ENCODE results near the gene C1QTNF8.
A peak's percentile ranks its signal among the peaks of the same experiment; 100 is the strongest.

Gene C1QTNF8

GRCh38 chr16:1073566-1074378, 22.3 kb downstream of the C1QTNF8 start:
- no peak for DNase-seq

GRCh38 chr16:1073262-1073558, 22.8 kb downstream of the C1QTNF8 start:
- DNase-seq: no peak

GRCh38 chr16:1072526-1073261, 23.4 kb downstream of the C1QTNF8 start, which contains the start of gene SSTR5:
SSTR5 (plus strand) TSS chr16:1072747; CDS start chr16:1078869, 6,122 bp downstream.
- DNase-seq: no peak

- no peak for DNase-seq
These were observed 24.4 kb downstream of the C1QTNF8 start for GRCh38 chr16:1071561-1072225.

- DNase-seq: no peak
These were observed 25.1 kb downstream of the C1QTNF8 start for GRCh38 chr16:1070864-1071408.

- no peak for DNase-seq
These were observed 25.8 kb downstream of the C1QTNF8 start for GRCh38 chr16:1070084-1070863.

GRCh38 chr16:1069154-1069553, 26.9 kb downstream of the C1QTNF8 start:
- DNase-seq: no peak

- DNase-seq: no peak
These were observed 27.6 kb downstream of the C1QTNF8 start for GRCh38 chr16:1068451-1068850.

- no peak for DNase-seq
These were observed 28.4 kb downstream of the C1QTNF8 start for GRCh38 chr16:1067629-1068028.

- DNase-seq: peak; percentile 45
These were observed 29.4 kb downstream of the C1QTNF8 start for GRCh38 chr16:1066584-1067172.

GRCh38 chr16:1065469-1066128, 30.4 kb downstream of the C1QTNF8 start:
- DNase-seq: no peak

GRCh38 chr16:1063728-1064127, 32.3 kb downstream of the C1QTNF8 start:
- no peak for DNase-seq

GRCh38 chr16:1062895-1063294, 33.1 kb downstream of the C1QTNF8 start:
- DNase-seq: no peak

GRCh38 chr16:1061769-1062505, 34.1 kb downstream of the C1QTNF8 start:
- no peak for DNase-seq

GRCh38 chr16:1060416-1061340, 35.4 kb downstream of the C1QTNF8 start:
- no peak for DNase-seq

GRCh38 chr16:1059310-1059709, 36.7 kb downstream of the C1QTNF8 start:
- no peak for DNase-seq

GRCh38 chr16:1058216-1058615, 37.8 kb downstream of the C1QTNF8 start:
- DNase-seq: no peak

- no peak for DNase-seq
These were observed 38.7 kb downstream of the C1QTNF8 start for GRCh38 chr16:1057252-1057932.

GRCh38 chr16:1056196-1056595, 39.8 kb downstream of the C1QTNF8 start:
- no peak for DNase-seq
